BLaER1 (cell line): Measurements from ENCODE around the gene CTPS2.
"Not testable (repeated sequence)": the region's sequence is repeated elsewhere in the genome, so short reads cannot be mapped to it uniquely, and the experiment has no call there.

ENCODE experiments used
- H3K27ac ChIP-seq: shearing (Covaris generic); formaldehyde crosslinking; 2 replicates; pipeline ENCODE4 v1.8.1; 2022
- H3K27me3 ChIP-seq: shearing (Covaris generic); formaldehyde crosslinking; 2 replicates; pipeline ENCODE4 v1.8.1; 2022
- H3K36me3 ChIP-seq: shearing (Covaris generic); formaldehyde crosslinking; 2 replicates; pipeline ENCODE4 v1.8.1; 2022
- H3K4me1 ChIP-seq: shearing (Covaris generic); formaldehyde crosslinking; 2 replicates; pipeline ENCODE4 v1.8.1; 2022
- H3K4me2 ChIP-seq: shearing (Covaris generic); formaldehyde crosslinking; 2 replicates; pipeline ENCODE4 v1.8.1; 2022
- H3K4me3 ChIP-seq: shearing (Covaris generic); formaldehyde crosslinking; 2 replicates; pipeline ENCODE4 v1.8.1; 2022
- H3K9ac ChIP-seq: shearing (Covaris generic); formaldehyde crosslinking; 2 replicates; pipeline ENCODE4 v1.8.1; 2022
- H3K9me3 ChIP-seq: shearing (Covaris generic); formaldehyde crosslinking; 2 replicates; pipeline ENCODE4 v1.8.1; 2022
- H4K20me1 ChIP-seq: shearing (Covaris generic); formaldehyde crosslinking; 2 replicates; pipeline ENCODE4 v1.8.1; 2022
- Cebpa-rat ChIP-seq: shearing (Covaris generic); IDR thresholded peaks from 2 replicates; pipeline ENCODE4 v1.8.1; 2022

CTPS2 gene

GRCh38 chrX:16617382-16617781 is 95.1 kb downstream of the CTPS2 start:
- H3K9me3 ChIP-seq, result peaks cover 15% of the 10 kb centered on the region
- H3K36me3 ChIP-seq, result peaks cover 35% of the 10 kb centered on the region
- H3K27me3 ChIP-seq, result peaks cover 88% of the 10 kb centered on the region
- no peak overlapping the region for H3K4me3 ChIP-seq
- H3K27ac ChIP-seq, result no peak overlapping the region
- no peaks in the 10 kb centered on the region for H3K4me1 ChIP-seq
- no peak overlapping the region for H3K4me2 ChIP-seq
- peaks cover 16% of the 10 kb centered on the region; the same call in 1 of the 2 replicates for H4K20me1 ChIP-seq
- H3K9ac ChIP-seq, result no peak overlapping the region
- TF ChIP-seq Cebpa-rat, result no peak

- Histone ChIP-seq H3K27me3 (peaks cover 91% of the 10 kb centered on the region), H3K36me3 (peaks cover 32% of the 10 kb centered on the region), H3K4me2 (no peak overlapping the region), H4K20me1 (peaks cover 23% of the 10 kb centered on the region; the same call in 1 of the 2 replicates), H3K4me1 (no peaks in the 10 kb centered on the region), H3K27ac (no peak overlapping the region), H3K9me3 (no peaks in the 10 kb centered on the region), H3K9ac (no peak overlapping the region), H3K4me3 (no peak overlapping the region)
- TF ChIP-seq Cebpa-rat, result no peak
These were observed 100.1 kb downstream of the CTPS2 start for GRCh38 chrX:16612257-16612897.

GRCh38 chrX:16610654-16611053 is 101.8 kb downstream of the CTPS2 start:
- H4K20me1 ChIP-seq, result peaks cover 23% of the 10 kb centered on the region; the same call in 1 of the 2 replicates
- not testable (repeated sequence) for H3K4me3 ChIP-seq, H3K27ac ChIP-seq, H3K4me2 ChIP-seq, H3K9ac ChIP-seq, H3K4me1 ChIP-seq, H3K9me3 ChIP-seq
- peaks cover 38% of the 10 kb centered on the region for H3K36me3 ChIP-seq
- H3K27me3 ChIP-seq, result peaks cover 90% of the 10 kb centered on the region

- H3K36me3 ChIP-seq, result peaks cover 38% of the 10 kb centered on the region
- H3K9me3 ChIP-seq, result no peaks in the 10 kb centered on the region
- H3K27me3 ChIP-seq, result peaks cover 88% of the 10 kb centered on the region
- H3K27ac ChIP-seq, result no peak overlapping the region
- H3K9ac ChIP-seq, result no peak overlapping the region
- no peak overlapping the region for H3K4me2 ChIP-seq
- no peaks in the 10 kb centered on the region for H3K4me1 ChIP-seq
- peaks cover 22% of the 10 kb centered on the region; the same call in 1 of the 2 replicates for H4K20me1 ChIP-seq
- no peak for TF ChIP-seq Cebpa-rat
- no peak overlapping the region for H3K4me3 ChIP-seq
These were observed 102.3 kb downstream of the CTPS2 start for GRCh38 chrX:16610121-16610621.

GRCh38 chrX:16606142-16606720 is 106.2 kb downstream of the CTPS2 start:
- H3K27me3 ChIP-seq, result peaks cover 77% of the 10 kb centered on the region
- H3K4me3 ChIP-seq, result no peak overlapping the region
- no peaks in the 10 kb centered on the region for H3K4me1 ChIP-seq
- H3K4me2 ChIP-seq, result no peak overlapping the region
- no peak overlapping the region for H3K9ac ChIP-seq
- 0 out of 2 replicates have a peak, but pooled peaks cover 7% of the 10 kb centered on the region for H4K20me1 ChIP-seq
- H3K36me3 ChIP-seq, result peaks cover 13% of the 10 kb centered on the region
- no peak for TF ChIP-seq Cebpa-rat
- no peaks in the 10 kb centered on the region for H3K9me3 ChIP-seq
- no peak overlapping the region for H3K27ac ChIP-seq

DNA sequence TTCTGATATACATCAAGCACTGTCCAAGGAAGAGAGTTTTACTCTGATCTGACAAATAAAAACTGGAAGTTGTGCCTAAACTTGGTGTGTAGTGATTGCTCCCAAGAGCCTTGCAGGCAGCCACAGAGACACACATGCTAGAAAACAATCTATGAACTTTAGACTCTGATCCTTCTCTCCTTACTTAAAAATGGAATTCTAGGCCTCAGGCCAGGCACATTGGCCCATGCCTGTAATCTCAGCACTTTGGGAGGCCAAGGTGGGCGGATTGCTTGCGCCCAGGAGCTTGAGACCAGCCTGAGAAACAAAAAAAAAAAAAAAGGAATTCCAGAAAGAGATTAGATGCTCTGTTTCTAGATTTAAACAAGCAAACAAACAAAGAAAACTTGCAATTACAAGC is 108.1 kb downstream of the CTPS2 start:
- no peak overlapping the region for H3K4me3 ChIP-seq
- no peak for TF ChIP-seq Cebpa-rat
- no peak overlapping the region for H3K27ac ChIP-seq
- no peaks in the 10 kb centered on the region for H3K4me1 ChIP-seq
- H3K4me2 ChIP-seq, result no peak overlapping the region
- H4K20me1 ChIP-seq, result 0 out of 2 replicates have a peak, but pooled peaks cover under 1% of the 10 kb centered on the region
- peaks cover 76% of the 10 kb centered on the region for H3K27me3 ChIP-seq
- no peak overlapping the region for H3K9ac ChIP-seq
- H3K9me3 ChIP-seq, result no peaks in the 10 kb centered on the region
- H3K36me3 ChIP-seq, result peaks cover 9% of the 10 kb centered on the region; the same call in 1 of the 2 replicates

- Histone ChIP-seq H4K20me1 (no peaks in the 10 kb centered on the region), H3K4me3 (no peak overlapping the region), H3K36me3 (peaks cover 9% of the 10 kb centered on the region; the same call in 1 of the 2 replicates), H3K9ac (no peak overlapping the region), H3K4me2 (no peak overlapping the region), H3K27me3 (peaks cover 75% of the 10 kb centered on the region), H3K9me3 (no peaks in the 10 kb centered on the region), H3K27ac (no peak overlapping the region), H3K4me1 (no peaks in the 10 kb centered on the region)
- TF ChIP-seq Cebpa-rat, result no peak
These were observed 108.6 kb downstream of the CTPS2 start for GRCh38 chrX:16603822-16604221.

GRCh38 chrX:16603235-16603634 is 109.2 kb downstream of the CTPS2 start:
- H3K36me3 ChIP-seq, H3K9me3 ChIP-seq, H3K27ac ChIP-seq, H3K4me1 ChIP-seq, H3K9ac ChIP-seq, H4K20me1 ChIP-seq, H3K4me2 ChIP-seq, H3K4me3 ChIP-seq: not testable (repeated sequence)
- H3K27me3 ChIP-seq, result peaks cover 70% of the 10 kb centered on the region

DNA sequence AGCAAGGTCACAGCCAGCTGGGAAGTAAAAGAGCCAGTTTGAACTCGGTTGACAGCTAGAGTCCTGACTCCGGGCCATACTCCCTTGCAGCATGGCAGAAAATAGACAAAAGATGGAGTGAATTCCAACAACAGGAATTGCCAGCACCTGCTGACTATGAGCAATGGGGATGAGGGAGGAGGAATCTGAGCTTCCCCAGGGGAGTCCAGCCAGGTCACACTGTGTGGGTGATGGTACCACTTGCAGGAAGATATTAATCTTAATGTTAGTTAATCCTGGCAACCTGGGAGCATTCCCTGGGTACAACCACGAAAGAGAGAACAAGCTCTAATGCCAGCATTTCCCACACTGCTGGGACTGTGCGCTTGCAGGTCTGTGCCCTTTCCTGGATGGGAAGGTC is 110.6 kb downstream of the CTPS2 start:
- Histone ChIP-seq H3K9me3 (no peaks in the 10 kb centered on the region), H3K4me1 (no peaks in the 10 kb centered on the region), H3K27ac (no peak overlapping the region), H3K4me3 (no peak overlapping the region), H3K4me2 (no peak overlapping the region), H3K9ac (no peak overlapping the region), H3K27me3 (peaks cover 59% of the 10 kb centered on the region), H3K36me3 (peaks cover under 1% of the 10 kb centered on the region; the same call in 1 of the 2 replicates), H4K20me1 (no peaks in the 10 kb centered on the region)
- TF ChIP-seq Cebpa-rat, result no peak

GRCh38 chrX:16594490-16594889 is 118.0 kb downstream of the CTPS2 start:
- no peak overlapping the region for H3K9ac ChIP-seq
- H3K36me3 ChIP-seq, result peaks cover 23% of the 10 kb centered on the region
- no peaks in the 10 kb centered on the region for H3K4me1 ChIP-seq
- H3K9me3 ChIP-seq, result peaks cover 23% of the 10 kb centered on the region
- no peak overlapping the region for H3K4me3 ChIP-seq
- H3K27ac ChIP-seq, result no peak overlapping the region
- no peaks in the 10 kb centered on the region for H4K20me1 ChIP-seq
- no peak for TF ChIP-seq Cebpa-rat
- no peak overlapping the region for H3K4me2 ChIP-seq
- H3K27me3 ChIP-seq, result peaks cover 11% of the 10 kb centered on the region
